Naive B cell (primary cell): ENCODE data around the gene CD36. TPM values are rescaled to one million over a fixed set of nuclear protein-coding genes. Genes with fewer than 3 reads are reported as not detected.

ENCODE experiments used
- ATAC-seq, 2 donors: fragments of 150-1000 bp; cut with Tn5 transposase; 2 replicates each; pipeline ENCODE4 v1.10.0; 2021; ENCODE audit warnings: low read depth in 2 of 2, mild to moderate bottlenecking in 2 of 2, moderate library complexity in 2 of 2
- DNase-seq: peaks from one replicate; pipeline ENCODE4 v3.0.0; 2022
- H3K27ac Mint-ChIP-seq, 6 donors: one replicate each; pipeline ENCODE4 v1.8.0; 2020 to 2022; ENCODE audit warnings: mild to moderate bottlenecking in 6 of 6, mixed read lengths in 6 of 6, moderate library complexity in 5 of 6, inconsistent platforms in 2 of 6
- H3K27me3 Mint-ChIP-seq, 3 donors: one replicate each; pipeline ENCODE4 v1.8.0; 2021 to 2022; ENCODE audit warnings: mixed read lengths in 3 of 3, mild to moderate bottlenecking in 1 of 3
- H3K36me3 Mint-ChIP-seq, 2 donors: one replicate each; pipeline ENCODE4 v1.8.0; 2020 to 2022; ENCODE audit warnings: mixed read lengths in 2 of 2, inconsistent platforms in 1 of 2, mild to moderate bottlenecking in 1 of 2
- H3K4me1 Mint-ChIP-seq, 3 donors: one replicate each; pipeline ENCODE4 v1.8.0; 2020 to 2022; ENCODE audit warnings: mixed read lengths in 3 of 3, inconsistent platforms in 1 of 3, mild to moderate bottlenecking in 1 of 3, moderate library complexity in 1 of 3
- H3K4me3 Mint-ChIP-seq, 8 donors: one replicate each; pipeline ENCODE4 v1.8.0; 2020 to 2022; ENCODE audit warnings: mild to moderate bottlenecking in 8 of 8, mixed read lengths in 8 of 8, moderate library complexity in 8 of 8, inconsistent platforms in 2 of 8
- H3K9me3 Mint-ChIP-seq, 7 donors: one replicate each; pipeline ENCODE4 v1.8.0; 2020 to 2022; ENCODE audit warnings: mixed read lengths in 7 of 7, mild to moderate bottlenecking in 5 of 7, inconsistent platforms in 2 of 7, moderate library complexity in 1 of 7
- polyA plus RNA-seq, 6 donors: library from polyadenylated mRNA; unstranded; fragments of 300-500 nt; fragmentation: Illumina TruSeq; gene quantifications; one replicate each; pipeline ENCODE4 v1.2.3, GENCODE V29; 2021; ENCODE audit warnings: low read depth in 6 of 6

CD36 gene
- polyA plus RNA-seq, 6 donors from 2014 or later, result 0.80 to 4.3 (median 1.9) TPM

DNA sequence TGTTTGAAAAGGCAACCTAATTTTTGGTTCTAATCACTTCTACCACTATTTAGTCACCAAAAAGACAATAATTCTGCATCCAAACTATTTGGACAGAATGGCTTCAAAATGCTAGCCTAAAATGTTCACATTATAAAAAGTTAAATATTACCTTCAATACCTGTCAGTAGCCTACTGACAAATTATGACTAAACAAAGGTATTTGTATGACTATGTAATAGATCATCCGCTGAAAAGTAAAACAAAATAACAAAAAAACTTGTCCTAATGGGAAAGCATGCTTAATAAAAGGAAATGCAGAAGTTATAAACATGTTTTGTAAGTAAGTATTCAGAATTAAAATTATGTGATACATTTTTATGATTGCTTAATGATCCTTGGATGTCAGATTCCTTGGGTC, 36.6 kb downstream of the CD36 start:
- Mint-ChIP-seq H3K36me3 (no peaks in the 10 kb centered on the region), H3K27me3 (peaks cover 0 to 3% (median 0%) of the 10 kb centered on the region in 3 donors)

DNA sequence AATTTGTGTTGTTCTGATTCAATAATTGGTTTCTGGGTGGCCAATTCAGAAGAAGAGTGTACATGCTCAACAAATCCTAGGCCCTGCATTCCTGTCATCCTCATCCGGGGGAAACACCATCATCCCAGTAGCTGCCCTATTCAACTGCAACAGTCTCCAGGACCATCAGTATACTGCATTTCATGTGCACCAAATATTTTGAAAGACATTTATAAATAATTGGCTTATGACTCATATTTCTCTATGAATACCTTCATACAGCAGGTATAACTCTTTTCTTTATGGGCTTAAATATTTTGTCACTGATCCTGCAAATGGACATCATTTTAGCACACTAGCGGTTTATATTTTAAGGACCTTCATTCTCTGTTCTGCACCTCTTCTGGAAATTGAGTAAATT, 38.0 kb downstream of the CD36 start:
- Mint-ChIP-seq H3K4me1 (peaks cover 9 to 15% (median 13%) of the 10 kb centered on the region in 3 donors), H3K4me3 (peak overlapping the region in 1 of 8 donors; percentile 21), H3K9me3 (no peaks in the 10 kb centered on the region), H3K27ac (no peak overlapping the region), H3K36me3 (no peaks in the 10 kb centered on the region), H3K27me3 (no peaks in the 10 kb centered on the region)
- no peak for ATAC-seq
- no peak for DNase-seq

More for the DNA sequence above, 36.6 kb downstream of the CD36 start:
- Mint-ChIP-seq H3K9me3 (no peaks in the 10 kb centered on the region), H3K27ac (no peak overlapping the region), H3K4me3 (no peak overlapping the region), H3K4me1 (peaks cover 0 to 6% (median 4%) of the 10 kb centered on the region in 3 donors)
- DNase-seq (no peak), ATAC-seq (no peak)

DNA sequence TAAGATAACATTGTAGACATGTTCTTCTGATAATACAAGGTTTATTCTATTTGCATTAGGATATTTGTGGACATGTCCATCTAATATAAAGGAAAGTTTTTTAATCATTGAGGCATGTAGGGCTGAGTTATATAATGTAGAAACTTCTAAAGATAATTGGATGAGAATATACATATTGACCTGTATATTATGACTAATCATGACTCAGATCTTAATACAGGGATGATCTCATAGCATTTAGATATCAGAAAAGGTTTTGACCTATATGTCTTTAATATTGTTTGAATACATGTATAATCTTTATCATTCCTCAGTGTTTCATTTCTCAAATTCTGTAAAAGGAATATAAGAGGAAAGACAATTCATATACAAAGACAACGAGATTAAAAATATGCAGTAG, 39.2 kb downstream of the CD36 start:
- Mint-ChIP-seq H3K4me3 (no peak overlapping the region), H3K27me3 (no peaks in the 10 kb centered on the region), H3K27ac (no peak overlapping the region), H3K9me3 (no peaks in the 10 kb centered on the region), H3K4me1 (peaks cover 10 to 15% (median 13%) of the 10 kb centered on the region in 3 donors), H3K36me3 (no peaks in the 10 kb centered on the region)
- no peak for DNase-seq
- ATAC-seq, result no peak

DNA sequence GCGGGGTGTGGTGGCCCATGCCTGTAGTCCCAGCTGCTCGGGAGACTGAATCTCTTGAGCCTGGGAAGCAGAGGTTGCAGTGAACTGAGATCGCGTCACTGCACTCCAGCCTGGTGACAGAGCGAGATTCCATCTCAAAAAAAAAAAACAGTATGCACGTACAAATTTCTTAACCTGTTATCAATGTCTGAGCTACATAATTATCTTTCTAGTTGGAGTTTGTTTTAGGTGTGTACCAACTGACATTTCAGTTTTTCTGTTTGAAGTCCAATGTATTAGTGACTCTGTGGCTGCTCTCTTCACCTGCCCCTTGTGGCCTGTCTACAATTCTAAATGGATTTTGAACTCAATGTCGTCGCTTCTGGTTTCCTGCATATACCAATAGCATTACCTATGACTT, 40.3 kb downstream of the CD36 start:
- DNase-seq (no peak), ATAC-seq (no peak)
- no peak overlapping the region for H3K4me3 Mint-ChIP-seq
- peaks cover 10 to 15% (median 13%) of the 10 kb centered on the region in 3 donors for H3K4me1 Mint-ChIP-seq
- no peaks in the 10 kb centered on the region for H3K9me3 Mint-ChIP-seq
- no peak overlapping the region for H3K27ac Mint-ChIP-seq
- H3K27me3 Mint-ChIP-seq, result no peaks in the 10 kb centered on the region
- no peaks in the 10 kb centered on the region for H3K36me3 Mint-ChIP-seq

DNA sequence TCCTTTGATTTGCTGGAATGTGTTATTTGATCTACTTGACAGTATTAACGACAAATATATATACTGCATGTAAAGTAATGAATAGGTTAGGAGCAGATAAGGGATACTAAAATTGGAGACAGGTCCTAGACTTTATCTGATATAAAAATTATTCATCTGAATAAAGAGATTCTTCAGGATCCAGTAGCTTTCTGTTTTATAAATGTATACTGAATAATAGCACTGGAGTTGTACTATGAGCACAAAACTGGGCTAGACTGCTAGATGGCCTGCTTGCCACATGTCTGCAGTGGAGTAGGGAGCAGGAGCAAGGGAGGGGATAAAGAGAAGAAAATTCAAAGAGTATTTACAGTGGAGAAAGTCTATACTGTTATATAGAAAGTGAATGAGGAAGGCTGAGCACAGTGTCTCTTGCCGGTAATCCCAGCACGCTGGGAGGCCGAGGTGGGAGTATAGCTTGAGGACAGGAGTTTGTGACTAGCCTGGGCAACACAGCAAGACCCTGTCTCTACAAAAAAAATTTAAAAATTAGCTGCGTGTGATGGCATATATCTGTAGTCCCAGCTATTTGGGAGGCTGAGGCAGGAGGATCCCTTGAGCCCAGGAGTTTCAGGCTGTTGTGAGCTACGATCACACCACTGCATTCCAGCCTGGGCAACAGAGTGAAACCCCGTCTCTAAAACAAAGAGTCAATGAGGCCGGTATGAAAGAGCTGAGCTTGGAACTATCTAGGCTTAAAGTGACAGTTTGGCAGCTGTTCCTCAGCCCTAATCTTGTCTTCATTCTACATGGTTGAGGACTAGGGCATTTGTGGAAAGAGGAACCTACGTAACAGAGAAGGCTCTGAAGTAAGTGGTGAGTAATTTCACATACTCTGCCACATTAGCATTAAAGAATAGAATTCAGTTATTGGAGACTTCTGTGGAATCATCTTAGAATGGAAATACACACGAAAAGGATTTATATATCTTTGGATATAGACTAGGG, 41.8 kb downstream of the CD36 start:
- Mint-ChIP-seq H3K4me1 (peaks cover 10 to 15% (median 13%) of the 10 kb centered on the region in 3 donors), H3K4me3 (peak overlapping the region in 1 of 8 donors; percentile 18), H3K27ac (peak overlapping the region in 4 of 6 donors; percentile 38 to 82 (median 48)), H3K36me3 (no peaks in the 10 kb centered on the region), H3K9me3 (peaks cover 0 to 2% (median 0%) of the 10 kb centered on the region in 7 donors), H3K27me3 (no peaks in the 10 kb centered on the region)
- no peak for DNase-seq
- no peak for ATAC-seq

DNA sequence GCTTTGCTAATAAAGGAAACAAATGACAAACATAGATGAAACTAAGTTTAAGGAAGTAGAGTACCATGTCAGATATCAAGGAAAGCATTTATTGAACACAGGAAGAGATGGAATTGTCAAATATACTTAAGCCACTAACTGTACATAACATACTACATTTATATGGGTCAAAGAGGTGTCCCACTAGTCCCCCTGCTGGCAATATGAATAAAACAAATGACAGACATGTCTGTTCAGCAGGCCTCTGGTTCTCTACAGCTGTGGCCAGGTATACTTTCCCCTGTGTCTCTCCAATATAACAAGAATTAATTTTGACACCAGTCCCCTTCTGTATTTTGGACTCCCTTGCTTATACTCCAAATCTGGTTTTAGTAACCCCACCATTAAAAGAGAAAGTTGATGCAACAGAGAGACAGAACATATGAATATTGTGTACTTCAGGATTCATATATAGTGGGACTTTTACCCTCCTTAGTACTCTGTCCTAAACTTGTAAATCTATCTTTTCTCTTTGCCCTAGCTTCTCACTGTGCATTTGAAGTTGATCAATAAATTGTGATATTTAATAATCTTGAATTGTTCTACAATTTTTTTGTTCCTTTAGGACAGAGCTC, 42.9 kb downstream of the CD36 start:
- ATAC-seq (no peak), DNase-seq (no peak)
- Mint-ChIP-seq H3K9me3 (peaks cover 0 to 3% (median 0%) of the 10 kb centered on the region in 7 donors), H3K4me1 (peaks cover 10 to 15% (median 13%) of the 10 kb centered on the region in 3 donors), H3K4me3 (peak overlapping the region in 1 of 8 donors; percentile 49), H3K36me3 (no peaks in the 10 kb centered on the region), H3K27me3 (no peaks in the 10 kb centered on the region), H3K27ac (no peak overlapping the region)

DNA sequence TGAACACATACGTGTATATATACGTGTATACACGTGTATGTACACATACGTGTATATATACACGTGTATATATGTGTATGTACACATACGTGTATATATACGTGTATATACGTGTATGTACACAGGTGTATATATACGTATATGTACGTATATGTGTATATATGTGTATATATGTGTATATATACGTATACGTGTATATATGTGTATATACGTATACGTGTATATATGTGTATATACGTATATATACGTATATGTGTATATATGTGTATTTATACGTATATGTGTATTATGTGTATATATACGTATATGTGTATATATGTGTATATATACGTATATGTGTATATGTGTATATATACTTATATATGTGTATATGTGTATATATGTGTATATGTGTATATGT, 44.3 kb downstream of the CD36 start:
- Mint-ChIP-seq H3K4me3 (no peak overlapping the region), H3K9me3 (peaks cover 0 to 3% (median 0%) of the 10 kb centered on the region in 7 donors), H3K27me3 (no peaks in the 10 kb centered on the region), H3K4me1 (peaks cover 10 to 15% (median 13%) of the 10 kb centered on the region in 3 donors), H3K36me3 (no peaks in the 10 kb centered on the region), H3K27ac (no peak overlapping the region)
- ATAC-seq, result no peak
- no peak for DNase-seq

DNA sequence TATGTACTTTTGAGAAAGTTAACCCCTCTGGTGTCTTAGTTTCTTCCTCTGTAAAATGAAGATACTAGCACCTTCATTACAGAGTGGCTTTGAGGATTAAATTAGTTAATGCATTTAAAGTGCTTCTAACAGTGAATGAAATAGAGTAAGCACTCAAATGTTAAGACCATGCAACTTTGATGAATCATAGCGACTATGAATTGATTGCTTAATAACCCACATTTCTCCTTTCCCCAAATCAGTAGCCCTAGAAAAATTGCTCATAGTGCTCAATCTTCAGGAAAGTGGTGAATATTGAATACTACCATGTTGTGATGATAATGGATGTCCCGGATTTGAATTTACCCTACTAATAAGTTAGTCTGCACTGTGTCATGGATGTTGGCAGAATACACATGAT, 48.1 kb downstream of the CD36 start:
- H3K4me1 Mint-ChIP-seq, result no peaks in the 10 kb centered on the region
- no peak overlapping the region for H3K4me3 Mint-ChIP-seq
- H3K27ac Mint-ChIP-seq, result no peak overlapping the region
- peaks cover 0 to 4% (median 0%) of the 10 kb centered on the region in 7 donors for H3K9me3 Mint-ChIP-seq
- ATAC-seq (no peak), DNase-seq (no peak)
- peaks cover 0 to 7% (median 0%) of the 10 kb centered on the region in 3 donors for H3K27me3 Mint-ChIP-seq
- H3K36me3 Mint-ChIP-seq, result no peaks in the 10 kb centered on the region

DNA sequence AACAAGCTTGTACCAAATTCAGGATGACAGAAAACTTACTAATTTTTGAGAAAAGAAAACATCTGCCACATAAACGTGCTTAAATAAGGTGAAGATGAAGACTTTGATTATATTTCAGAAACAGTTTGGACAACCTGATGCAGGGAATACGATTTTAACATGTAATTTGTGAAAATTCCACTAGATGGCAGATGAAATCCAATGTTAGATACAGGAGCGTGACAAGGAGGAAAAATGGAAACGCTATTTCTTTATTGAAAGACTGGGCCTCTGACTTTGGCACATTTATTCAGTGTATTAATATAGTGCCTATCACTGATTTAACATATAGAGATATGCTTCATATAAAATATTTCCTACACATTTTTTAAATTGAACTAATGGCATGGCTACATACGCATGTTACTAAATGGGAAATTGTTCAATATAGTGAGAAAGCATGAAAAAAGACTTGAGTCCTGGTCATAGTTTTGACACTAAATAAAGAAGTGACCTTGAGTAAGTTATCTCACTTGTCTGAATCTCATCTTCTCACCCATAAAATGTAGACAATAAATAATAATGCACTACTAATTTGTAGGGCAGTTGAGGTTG, 60.7 kb downstream of the CD36 start:
- peaks cover 0 to 8% (median 8%) of the 10 kb centered on the region in 3 donors for H3K27me3 Mint-ChIP-seq
- H3K27ac Mint-ChIP-seq, result no peak overlapping the region
- peak; percentile 9 for DNase-seq
- H3K9me3 Mint-ChIP-seq, result peaks cover 0 to 7% (median 0%) of the 10 kb centered on the region in 7 donors
- no peaks in the 10 kb centered on the region for H3K36me3 Mint-ChIP-seq
- peaks cover 7 to 10% (median 9%) of the 10 kb centered on the region in 3 donors for H3K4me1 Mint-ChIP-seq
- no peak overlapping the region for H3K4me3 Mint-ChIP-seq
- ATAC-seq, result no peak

DNA sequence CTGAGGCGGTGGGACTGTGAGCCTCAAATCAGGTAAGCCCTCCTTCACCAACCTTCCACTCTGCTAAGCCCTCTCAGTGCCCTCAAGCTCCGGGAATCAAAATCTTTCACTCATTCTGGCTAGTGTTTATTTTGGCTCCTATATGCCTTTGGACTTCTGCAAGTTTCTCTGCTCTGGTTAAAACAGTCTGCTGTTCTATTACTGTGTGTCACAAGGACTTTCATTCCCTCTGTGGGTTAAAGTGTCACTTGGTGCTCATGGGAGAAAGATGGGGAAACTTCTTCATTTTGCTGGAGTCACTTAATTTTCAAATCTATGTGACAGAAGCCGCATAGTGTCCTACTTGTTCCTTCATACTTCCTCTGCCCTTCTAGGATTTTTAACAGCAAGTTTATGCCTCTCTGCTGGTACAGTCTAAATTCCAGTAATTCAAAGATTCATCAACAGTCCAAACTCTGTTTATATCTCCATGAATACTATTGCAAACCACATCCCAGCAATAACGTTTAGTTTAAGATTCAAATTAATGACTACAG, 61.3 kb downstream of the CD36 start:
- DNase-seq (no peak), ATAC-seq (no peak)
- Mint-ChIP-seq H3K27ac (no peak overlapping the region), H3K27me3 (peaks cover 0 to 8% (median 8%) of the 10 kb centered on the region in 3 donors), H3K4me1 (peaks cover 7 to 10% (median 9%) of the 10 kb centered on the region in 3 donors), H3K36me3 (no peaks in the 10 kb centered on the region), H3K9me3 (peaks cover 0 to 2% (median 0%) of the 10 kb centered on the region in 7 donors), H3K4me3 (no peak overlapping the region)

DNA sequence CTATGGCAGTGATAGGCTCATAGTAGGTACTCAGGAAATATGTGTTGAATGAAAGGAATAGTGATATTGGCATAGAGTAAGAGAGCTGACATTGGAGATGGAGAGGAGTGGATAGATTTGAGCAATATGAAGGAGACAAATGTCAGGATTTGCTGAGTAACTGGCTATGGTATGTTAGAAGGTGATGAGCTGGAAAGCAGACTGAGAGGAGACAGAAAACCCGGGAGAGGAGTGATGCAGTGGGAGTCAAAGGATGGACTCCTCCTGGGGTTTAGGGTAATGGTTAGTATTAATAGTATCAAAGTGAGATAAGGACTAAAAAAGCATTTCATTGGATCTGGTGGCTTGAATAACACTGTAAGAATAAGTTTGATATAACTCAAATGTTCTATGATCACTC, 64.8 kb downstream of the CD36 start:
- no peaks in the 10 kb centered on the region for H3K36me3 Mint-ChIP-seq
- peaks cover 0 to 4% (median 0%) of the 10 kb centered on the region in 7 donors for H3K9me3 Mint-ChIP-seq
- DNase-seq (no peak), ATAC-seq (no peak)
- no peaks in the 10 kb centered on the region for H3K4me1 Mint-ChIP-seq
- no peak overlapping the region for H3K4me3 Mint-ChIP-seq
- peaks cover 0 to 16% (median 8%) of the 10 kb centered on the region in 3 donors for H3K27me3 Mint-ChIP-seq
- no peak overlapping the region for H3K27ac Mint-ChIP-seq

DNA sequence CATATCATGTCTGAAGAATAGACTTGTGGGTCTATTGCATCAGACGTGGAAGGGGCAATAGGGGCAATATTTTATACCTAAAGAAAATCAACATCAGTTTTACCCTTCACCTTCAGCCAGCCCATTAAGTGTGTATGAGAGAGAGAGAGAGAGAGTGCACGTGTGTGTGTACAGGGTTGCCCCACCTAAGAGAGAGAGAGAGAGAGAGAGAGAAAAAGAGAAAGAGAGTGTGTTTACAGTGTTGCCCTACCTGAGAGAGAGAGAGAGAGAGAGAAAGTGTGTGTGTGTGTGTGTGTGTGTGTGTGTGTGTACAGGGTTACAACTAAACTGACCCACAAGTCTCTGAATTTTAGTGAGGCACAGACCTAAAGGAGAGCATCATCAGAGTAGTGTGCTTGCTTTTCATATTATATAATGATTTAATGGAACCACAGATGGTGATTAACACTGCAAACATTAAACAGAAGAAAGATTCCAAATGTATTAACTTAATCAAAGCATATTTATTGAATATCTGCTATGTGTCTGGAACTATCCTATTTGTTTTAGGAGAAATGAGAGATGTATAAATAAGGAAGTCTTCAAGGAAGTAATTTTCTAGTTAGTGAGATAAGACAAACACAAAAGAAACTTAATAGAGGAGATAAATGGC, 66.8 kb downstream of the CD36 start:
- no peak overlapping the region for H3K4me3 Mint-ChIP-seq
- H3K4me1 Mint-ChIP-seq, result no peaks in the 10 kb centered on the region
- H3K27ac Mint-ChIP-seq, result peak overlapping the region in 1 of 6 donors; percentile 17
- H3K9me3 Mint-ChIP-seq, result peaks cover 0 to 4% (median 0%) of the 10 kb centered on the region in 7 donors
- no peaks in the 10 kb centered on the region for H3K36me3 Mint-ChIP-seq
- ATAC-seq, result no peak
- no peak for DNase-seq
- H3K27me3 Mint-ChIP-seq, result peaks cover 6 to 16% (median 8%) of the 10 kb centered on the region in 3 donors

DNA sequence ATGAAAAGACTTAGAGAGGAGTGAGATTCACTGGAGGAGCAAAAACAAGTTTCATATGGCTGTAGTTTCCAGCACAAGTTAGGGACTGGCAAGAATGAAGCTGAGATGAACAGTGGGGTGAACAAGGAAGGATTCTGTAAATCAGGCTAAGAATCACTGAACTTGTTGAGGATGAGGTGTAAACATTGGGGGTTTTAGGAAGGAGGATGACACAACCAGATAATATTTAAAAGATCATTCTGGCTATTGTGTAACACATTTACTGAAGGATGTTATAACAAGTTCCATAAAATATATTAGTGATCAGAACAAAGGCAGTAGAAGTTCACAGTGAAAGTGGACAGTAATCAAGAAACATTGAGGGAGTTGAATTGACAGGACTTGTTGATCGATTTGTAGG, 68.9 kb downstream of the CD36 start:
- no peak for DNase-seq
- Mint-ChIP-seq H3K36me3 (no peaks in the 10 kb centered on the region), H3K4me3 (no peak overlapping the region), H3K4me1 (no peaks in the 10 kb centered on the region), H3K27me3 (peaks cover 6 to 16% (median 8%) of the 10 kb centered on the region in 3 donors), H3K27ac (peak overlapping the region in 1 of 6 donors; percentile 34), H3K9me3 (peaks cover 0 to 4% (median 0%) of the 10 kb centered on the region in 7 donors)
- ATAC-seq, result no peak
